Thoracic aorta (tissue), 2 donors: ENCODE data around the gene PUSL1. TPM values are rescaled to one million over a fixed set of nuclear protein-coding genes. Genes with fewer than 3 reads are reported as not detected.

ENCODE experiments used
- ATAC-seq: fragments of 150-250 bp; one replicate; pipeline ENCODE4 v1.8.0; 2017; ENCODE audit warnings: low read depth; ENCODE audit not compliant: insufficient number of reproducible peaks, low FRiP score
- DNase-seq: peaks from one replicate; pipeline ENCODE4 v3.0.0-alpha.2; 2020; ENCODE audit warnings: low spot score
- H3K27ac ChIP-seq, 2 donors: fragments of 200-600 bp; sonication (generic); 1 replicate in 1 of 2; 2 replicates in 1 of 2; pipeline ENCODE4 v1.5.1; 2016; ENCODE audit warnings: mild to moderate bottlenecking in 2 of 2, moderate library complexity in 2 of 2
- H3K27me3 ChIP-seq: fragments of 200-600 bp; sonication (generic); replicated peaks from 2 replicates; pipeline ENCODE4 v1.6.0; 2016; ENCODE audit warnings: mild to moderate bottlenecking; ENCODE audit not compliant: insufficient read depth
- H3K36me3 ChIP-seq: fragments of 200-600 bp; sonication (generic); one replicate; pipeline ENCODE4 v1.5.1; 2016
- H3K4me1 ChIP-seq, 2 donors: fragments of 200-600 bp; sonication (generic); 1 replicate in 1 of 2; 2 replicates in 1 of 2; pipeline versions ENCODE4 v1.5.1 to v1.6.0; 2016; ENCODE audit warnings: low read depth in 2 of 2, mild to moderate bottlenecking in 1 of 2; ENCODE audit not compliant: control insufficient read depth in 1 of 2
- H3K4me3 ChIP-seq: fragments of 200-600 bp; sonication (generic); 2 replicates; pipeline ENCODE4 v1.5.1; 2016; ENCODE audit warnings: mild to moderate bottlenecking
- H3K9me3 ChIP-seq: fragments of 200-600 bp; sonication (generic); 2 replicates; pipeline ENCODE4 v1.5.1; 2016
- total RNA-seq, 2 donors: library from RNA; depleted of rRNA; stranded (reverse); fragments of >200 nt; gene quantifications; one replicate each; pipeline versions ENCODE4 v1.1.0 to v1.2.3, GENCODE V29; 2016
- TF ChIP-seq, protein P1 (sequence below): fragments of 200-600 bp; sonication (generic); IDR thresholded peaks from one replicate; pipeline ENCODE4 v1.5.1; 2019; ENCODE audit warnings: antibody characterized with exemption

PUSL1 gene
- total RNA-seq, 2 donors from 2014 or later = 22.1 to 22.6 TPM

DNA sequence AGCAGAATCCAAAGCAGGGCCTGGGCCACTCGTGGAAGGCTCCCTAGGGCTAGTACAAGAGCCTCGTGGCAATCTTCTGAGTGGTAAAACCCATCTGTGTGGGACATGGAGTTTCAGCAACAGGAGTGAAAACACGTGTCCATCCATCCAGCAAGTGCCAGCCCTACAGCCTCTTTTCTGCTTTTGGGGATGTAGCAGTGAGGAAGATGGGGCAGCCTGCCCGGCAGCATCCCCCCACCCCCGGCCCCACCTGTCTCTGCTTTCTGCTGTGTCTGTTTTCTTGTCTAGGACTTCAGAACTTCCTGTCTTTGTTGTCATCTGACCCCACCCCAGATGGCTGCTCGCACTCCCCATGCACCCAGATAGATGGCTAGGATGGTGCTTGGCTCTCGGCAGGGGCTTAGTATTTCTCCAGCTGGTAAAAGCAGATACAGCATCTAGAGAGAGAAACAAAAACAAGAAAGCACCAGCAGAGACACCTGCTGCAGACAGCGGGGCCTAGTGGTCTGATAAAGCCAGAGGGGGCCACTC lies 17.7 kb downstream of the PUSL1 start:
- Histone ChIP-seq H3K4me1 (peaks cover 27 to 33% of the 10 kb centered on the region in 2 donors), H3K9me3 (no peaks in the 10 kb centered on the region), H3K36me3 (peaks cover 8% of the 10 kb centered on the region), H3K27me3 (no peaks in the 10 kb centered on the region), H3K4me3 (no peak overlapping the region), H3K27ac (peak overlapping the region in 1 of 2 donors; percentile 9)
- ATAC-seq (no peak), DNase-seq (no peak)
- TF ChIP-seq, protein P1, sequence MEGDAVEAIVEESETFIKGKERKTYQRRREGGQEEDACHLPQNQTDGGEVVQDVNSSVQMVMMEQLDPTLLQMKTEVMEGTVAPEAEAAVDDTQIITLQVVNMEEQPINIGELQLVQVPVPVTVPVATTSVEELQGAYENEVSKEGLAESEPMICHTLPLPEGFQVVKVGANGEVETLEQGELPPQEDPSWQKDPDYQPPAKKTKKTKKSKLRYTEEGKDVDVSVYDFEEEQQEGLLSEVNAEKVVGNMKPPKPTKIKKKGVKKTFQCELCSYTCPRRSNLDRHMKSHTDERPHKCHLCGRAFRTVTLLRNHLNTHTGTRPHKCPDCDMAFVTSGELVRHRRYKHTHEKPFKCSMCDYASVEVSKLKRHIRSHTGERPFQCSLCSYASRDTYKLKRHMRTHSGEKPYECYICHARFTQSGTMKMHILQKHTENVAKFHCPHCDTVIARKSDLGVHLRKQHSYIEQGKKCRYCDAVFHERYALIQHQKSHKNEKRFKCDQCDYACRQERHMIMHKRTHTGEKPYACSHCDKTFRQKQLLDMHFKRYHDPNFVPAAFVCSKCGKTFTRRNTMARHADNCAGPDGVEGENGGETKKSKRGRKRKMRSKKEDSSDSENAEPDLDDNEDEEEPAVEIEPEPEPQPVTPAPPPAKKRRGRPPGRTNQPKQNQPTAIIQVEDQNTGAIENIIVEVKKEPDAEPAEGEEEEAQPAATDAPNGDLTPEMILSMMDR = no peak

GRCh38 chr1:1327291-1327690 lies 18.9 kb downstream of the PUSL1 start:
- H3K36me3 ChIP-seq = peaks cover 8% of the 10 kb centered on the region
- no peaks in the 10 kb centered on the region for H3K9me3 ChIP-seq
- DNase-seq (no peak), ATAC-seq (no peak)
- H3K27me3 ChIP-seq = no peaks in the 10 kb centered on the region
- peaks cover 20 to 26% of the 10 kb centered on the region in 2 donors for H3K4me1 ChIP-seq
- H3K27ac ChIP-seq = no peak overlapping the region
- no peak overlapping the region for H3K4me3 ChIP-seq
- TF ChIP-seq, protein P1 = no peak

GRCh38 chr1:1328254-1328653 lies 19.9 kb downstream of the PUSL1 start:
- DNase-seq (no peak), ATAC-seq (no peak)
- H3K4me3 ChIP-seq = no peak overlapping the region
- peaks cover 8% of the 10 kb centered on the region for H3K36me3 ChIP-seq
- no peaks in the 10 kb centered on the region for H3K9me3 ChIP-seq
- H3K27ac ChIP-seq = no peak overlapping the region
- TF ChIP-seq, protein P1 = no peak
- H3K4me1 ChIP-seq = peaks cover 15 to 21% of the 10 kb centered on the region in 2 donors
- H3K27me3 ChIP-seq = no peaks in the 10 kb centered on the region

DNA sequence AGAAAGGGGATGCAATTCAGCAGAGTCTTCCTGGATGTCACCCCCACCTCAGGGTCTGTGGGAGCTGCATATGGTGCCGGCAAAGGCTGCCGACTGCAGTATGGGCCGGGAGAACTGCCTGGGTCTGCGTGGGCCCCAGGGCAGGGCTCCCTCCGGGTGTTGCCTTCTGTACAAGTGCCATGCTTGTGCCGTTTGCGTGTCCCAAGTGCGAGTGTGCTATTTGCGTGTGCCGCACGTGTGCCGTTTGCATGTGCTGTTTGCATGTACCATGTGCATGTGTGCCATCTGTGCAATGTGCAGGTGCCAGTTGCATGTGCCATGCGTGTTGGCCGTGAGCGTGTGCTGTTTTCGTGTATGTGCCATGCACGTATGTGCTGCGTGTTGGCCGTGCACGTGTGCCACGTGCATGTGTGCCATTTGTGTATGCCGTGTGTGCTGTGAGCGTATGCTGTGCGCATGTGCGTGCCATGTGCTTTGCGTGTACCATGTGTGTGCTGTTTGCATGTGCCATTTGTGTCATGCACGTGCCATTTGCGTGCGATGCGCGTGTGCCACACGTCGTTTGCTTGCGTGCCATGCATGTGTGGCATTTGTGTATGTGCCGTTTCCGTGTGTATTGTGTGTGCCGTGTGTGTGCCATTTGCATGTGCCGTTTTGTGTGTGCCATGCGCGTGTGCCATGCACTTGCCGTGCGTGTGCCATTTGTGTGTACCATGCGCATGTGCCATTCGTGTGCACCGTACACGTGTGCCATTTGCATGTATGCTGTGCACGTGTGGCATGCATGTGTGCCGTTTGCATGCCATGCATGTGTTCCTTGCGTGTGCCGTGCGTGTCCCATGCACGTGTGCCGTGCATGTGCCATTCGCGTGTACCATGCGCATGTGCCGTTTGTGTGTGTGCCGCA lies 21.2 kb downstream of the PUSL1 start:
- no peaks in the 10 kb centered on the region for H3K27me3 ChIP-seq
- ATAC-seq (no peak), DNase-seq (no peak)
- H3K4me1 ChIP-seq = peaks cover 12 to 17% of the 10 kb centered on the region in 2 donors
- peaks cover 8% of the 10 kb centered on the region for H3K36me3 ChIP-seq
- no peaks in the 10 kb centered on the region for H3K9me3 ChIP-seq
- no peak overlapping the region for H3K27ac ChIP-seq
- TF ChIP-seq, protein P1 = no peak
- no peak overlapping the region for H3K4me3 ChIP-seq

DNA sequence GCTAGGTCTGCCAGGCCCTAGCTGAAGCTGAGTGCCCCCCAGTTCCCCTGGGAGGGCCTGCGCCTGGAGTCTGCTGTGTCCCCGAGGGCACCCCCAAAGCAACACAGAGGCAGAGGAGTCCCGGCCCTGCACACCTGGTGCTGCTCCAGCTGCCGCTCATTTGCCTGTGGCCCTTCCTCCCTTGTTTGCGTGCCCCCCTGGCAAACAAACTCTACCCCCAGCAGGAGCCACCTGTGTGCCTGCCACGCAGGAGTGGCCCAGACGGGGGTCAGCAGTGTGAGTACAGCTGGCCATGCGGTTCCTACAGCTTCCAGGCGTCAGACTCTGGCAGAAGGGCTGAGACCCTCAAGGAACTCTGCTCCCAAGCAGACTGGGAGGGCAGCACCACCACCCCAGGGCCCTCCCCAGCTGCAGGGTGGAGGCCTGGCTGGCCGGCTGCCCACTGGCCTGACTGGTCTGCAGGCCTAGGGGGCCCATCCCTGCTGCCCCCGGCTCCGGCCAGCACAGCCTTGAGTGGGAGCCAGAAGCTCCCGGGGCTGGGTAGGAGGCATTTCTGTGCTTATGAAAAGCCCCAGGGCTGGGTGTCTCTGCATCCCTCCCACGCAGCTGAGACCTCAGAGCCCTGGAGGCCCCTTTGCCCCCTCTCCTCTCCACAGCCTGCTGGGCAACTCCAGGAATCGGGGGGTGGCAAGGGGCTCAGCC lies 22.1 kb downstream of the PUSL1 start:
- ATAC-seq = no peak
- TF ChIP-seq, protein P1 = no peak

More for the DNA sequence above, 22.1 kb downstream of the PUSL1 start:
- DNase-seq = no peak
- no peaks in the 10 kb centered on the region for H3K27me3 ChIP-seq
- H3K9me3 ChIP-seq = no peaks in the 10 kb centered on the region
- no peak overlapping the region for H3K27ac ChIP-seq
- H3K4me1 ChIP-seq = peaks cover 5 to 10% of the 10 kb centered on the region in 2 donors
- no peak overlapping the region for H3K4me3 ChIP-seq
- peaks cover 8% of the 10 kb centered on the region for H3K36me3 ChIP-seq
